ENCODE results near the gene SMARCA4.

Gene SMARCA4

GRCh38 chr19:11010041-11010440 is 49.2 kb downstream of the SMARCA4 start:
- no peak for DNase-seq

GRCh38 chr19:11012507-11012906 is 51.7 kb downstream of the SMARCA4 start:
- DNase-seq, result no peak

- DNase-seq, result no peak
These were observed 52.9 kb downstream of the SMARCA4 start for GRCh38 chr19:11013771-11014170.

GRCh38 chr19:11014403-11014911 is 53.6 kb downstream of the SMARCA4 start:
- no peak for DNase-seq

GRCh38 chr19:11016631-11017030 is 55.8 kb downstream of the SMARCA4 start:
- no peak for DNase-seq

DNA sequence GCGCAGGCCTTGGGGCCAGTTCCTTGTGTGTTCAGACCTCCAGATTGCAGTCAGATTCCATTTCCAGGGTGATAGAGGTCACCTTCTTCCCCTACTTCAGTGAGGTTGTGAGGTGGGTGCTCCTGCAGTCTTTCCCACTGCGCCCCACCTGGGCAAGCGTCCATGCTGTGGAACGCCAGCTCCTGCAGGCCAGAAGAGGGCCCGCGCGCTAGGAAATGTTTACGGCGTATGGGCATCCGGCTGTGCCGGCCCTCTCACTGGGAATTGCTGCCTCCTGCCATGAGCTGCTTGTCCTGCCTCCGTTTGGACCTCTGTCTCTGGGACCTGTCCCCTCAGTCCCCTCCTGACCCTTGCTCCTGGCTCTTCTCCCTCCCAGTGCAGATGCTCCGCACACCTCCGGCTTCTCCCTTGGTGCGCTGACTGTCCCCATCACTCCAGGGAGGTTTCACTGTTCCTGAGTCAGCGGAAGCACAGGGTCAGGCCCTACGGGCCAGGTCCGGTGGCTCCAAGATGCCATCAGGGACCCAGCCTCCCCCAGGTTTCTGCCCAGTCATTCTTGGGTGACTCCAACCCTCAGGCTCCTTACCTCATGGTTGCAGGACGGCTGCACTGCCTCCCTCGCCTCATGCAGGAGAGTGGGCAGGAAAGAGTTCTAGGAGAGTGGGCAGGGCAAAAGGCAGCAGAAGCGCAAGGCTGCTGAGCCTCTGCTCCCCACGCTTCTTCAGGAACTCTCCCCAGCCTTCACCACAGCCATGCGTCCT is 56.6 kb downstream of the SMARCA4 start:
- no peak for DNase-seq

DNA sequence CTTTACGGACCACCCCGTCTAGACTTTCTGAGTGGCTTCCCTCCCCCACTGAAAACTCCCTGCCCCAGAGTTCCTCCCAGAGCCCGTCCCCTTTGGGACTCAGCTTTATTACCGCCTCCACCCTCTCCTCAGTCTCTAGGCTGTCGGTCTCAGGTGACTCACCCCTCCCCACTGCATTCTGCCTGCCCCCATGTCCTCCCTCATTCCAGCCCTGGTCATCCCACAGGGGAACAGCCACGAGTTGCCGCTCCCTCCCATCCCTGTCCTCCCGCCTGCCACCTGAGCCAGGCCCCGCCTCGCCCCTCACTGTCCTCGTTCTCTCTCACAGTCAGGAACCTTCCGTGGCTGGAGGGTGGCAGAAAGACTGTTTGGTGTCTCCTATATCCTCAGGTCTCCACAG is 57.3 kb downstream of the SMARCA4 start:
- peak in 1 of 56 donors; percentile 21 for DNase-seq

DNA sequence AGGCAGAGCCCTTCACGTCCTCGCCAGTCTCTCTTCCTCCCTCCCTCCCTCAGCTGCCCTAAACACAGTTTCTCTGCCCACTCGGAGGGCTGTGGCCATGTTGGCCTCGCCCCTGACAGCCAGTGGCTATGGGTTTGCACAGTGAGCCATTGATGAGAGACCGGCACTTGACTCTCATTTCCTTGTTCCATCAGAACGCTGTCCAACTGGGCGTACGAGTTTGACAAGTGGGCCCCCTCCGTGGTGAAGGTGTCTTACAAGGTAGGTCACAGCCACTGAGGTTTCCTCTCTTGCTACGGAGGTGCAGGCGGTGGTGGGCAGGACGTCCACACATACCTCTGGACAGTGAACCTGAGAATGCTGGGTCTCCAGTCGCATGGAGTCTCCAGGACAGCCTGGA is 57.9 kb downstream of the SMARCA4 start:
- DNase-seq, result no peak

DNA sequence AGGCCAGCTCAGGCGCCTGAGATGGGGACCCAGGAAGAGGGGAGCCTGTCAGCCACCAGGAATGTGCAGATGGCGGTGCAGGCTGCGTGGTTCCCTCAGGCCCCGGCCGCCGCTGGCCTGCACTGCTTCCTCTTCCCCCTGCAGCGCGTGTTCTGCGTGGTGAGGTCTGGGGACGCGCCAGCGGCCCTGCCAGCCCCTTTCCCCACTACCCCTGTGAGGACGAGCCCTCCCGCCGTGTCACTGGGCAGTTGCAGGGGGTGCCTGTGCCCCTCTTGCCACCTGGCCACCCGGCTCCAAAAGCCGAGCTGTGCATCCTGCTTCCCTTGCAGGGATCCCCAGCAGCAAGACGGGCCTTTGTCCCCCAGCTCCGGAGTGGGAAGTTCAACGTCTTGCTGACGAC is 58.4 kb downstream of the SMARCA4 start:
- DNase-seq, result no peak

- DNase-seq, result peak in 1 of 56 donors; percentile 14
These were observed 59.0 kb downstream of the SMARCA4 start for GRCh38 chr19:11019824-11020223.

GRCh38 chr19:11020423-11020822 is 59.6 kb downstream of the SMARCA4 start:
- DNase-seq, result no peak

- no peak for DNase-seq
These were observed 60.3 kb downstream of the SMARCA4 start for GRCh38 chr19:11020982-11021759.

DNA sequence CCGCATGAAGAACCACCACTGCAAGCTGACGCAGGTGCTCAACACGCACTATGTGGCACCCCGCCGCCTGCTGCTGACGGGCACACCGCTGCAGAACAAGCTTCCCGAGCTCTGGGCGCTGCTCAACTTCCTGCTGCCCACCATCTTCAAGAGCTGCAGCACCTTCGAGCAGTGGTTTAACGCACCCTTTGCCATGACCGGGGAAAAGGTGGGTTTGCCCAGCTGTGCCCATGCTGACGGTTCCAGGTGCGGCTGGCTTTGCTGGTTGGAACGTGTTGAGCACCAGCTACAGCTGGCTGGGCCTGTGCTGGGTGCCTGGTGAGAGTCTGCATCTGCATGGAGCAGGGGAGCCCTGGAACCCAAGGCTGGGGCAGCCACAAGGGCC is 60.9 kb downstream of the SMARCA4 start:
- no peak for DNase-seq

- DNase-seq, result no peak
These were observed 62.2 kb downstream of the SMARCA4 start for GRCh38 chr19:11023016-11023415.

GRCh38 chr19:11023710-11024109 is 62.9 kb downstream of the SMARCA4 start:
- DNase-seq, result no peak

DNA sequence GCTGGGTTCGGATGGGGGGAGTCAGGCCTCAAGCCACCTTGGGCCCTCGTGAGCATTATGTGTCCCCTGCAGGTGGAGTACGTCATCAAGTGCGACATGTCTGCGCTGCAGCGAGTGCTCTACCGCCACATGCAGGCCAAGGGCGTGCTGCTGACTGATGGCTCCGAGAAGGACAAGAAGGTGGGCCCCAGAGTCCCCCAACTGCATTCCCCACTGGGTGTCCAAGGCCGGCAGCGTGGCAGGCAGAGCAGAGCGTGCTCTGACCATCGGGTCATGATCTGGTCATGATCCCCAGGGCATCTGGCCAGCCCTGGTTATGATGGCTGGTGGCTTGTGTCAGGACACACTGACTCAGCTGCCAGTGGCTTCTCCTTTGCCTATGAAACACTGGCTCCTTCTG is 63.4 kb downstream of the SMARCA4 start:
- DNase-seq, result no peak

- no peak for DNase-seq
These were observed 64.2 kb downstream of the SMARCA4 start for GRCh38 chr19:11025006-11025405.

GRCh38 chr19:11025445-11025844 is 64.6 kb downstream of the SMARCA4 start:
- DNase-seq, result no peak

DNA sequence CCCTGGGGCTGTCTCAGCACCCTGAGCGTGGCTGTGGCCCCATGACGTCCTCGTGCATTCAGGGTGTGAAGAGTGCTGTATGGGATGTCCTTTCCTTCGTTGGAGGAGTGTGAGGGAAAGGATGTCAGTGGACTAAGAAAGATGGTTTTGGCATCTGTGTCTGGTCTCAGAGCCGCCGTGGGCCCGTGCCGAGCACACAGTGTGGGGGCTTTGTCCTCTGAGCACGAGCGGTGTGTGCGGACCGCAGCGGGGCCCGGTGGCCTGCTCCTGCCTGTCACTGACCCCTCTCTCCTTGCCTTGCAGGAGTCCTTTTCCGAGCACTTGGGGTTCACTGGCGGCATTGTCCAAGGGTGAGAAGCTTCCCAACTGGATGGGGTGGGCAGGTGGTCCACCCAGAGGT is 65.2 kb downstream of the SMARCA4 start:
- DNase-seq, result no peak

DNA sequence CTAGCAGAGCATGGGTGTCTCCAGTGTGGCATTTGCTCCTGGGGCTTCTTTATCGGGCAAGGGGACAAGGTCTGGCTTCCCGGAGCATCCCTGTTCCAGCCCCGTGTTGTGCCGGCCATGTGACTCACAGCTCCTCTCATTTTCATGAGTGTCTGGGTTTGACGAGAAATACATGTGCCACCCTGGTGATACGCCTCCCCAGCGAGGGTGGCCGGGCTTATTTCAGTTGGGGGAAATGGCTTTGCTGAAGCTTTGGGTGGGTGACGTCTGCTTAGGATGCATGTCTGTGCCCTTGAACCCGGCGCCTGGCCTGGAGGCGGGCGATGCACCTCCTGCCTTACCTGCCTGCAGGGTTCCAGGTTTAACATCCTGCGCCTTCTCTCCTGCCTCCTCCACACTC is 66.6 kb downstream of the SMARCA4 start:
- peak in 3 of 56 donors; percentile 5 to 30 (median 5) for DNase-seq

GRCh38 chr19:11028146-11028545 is 67.3 kb downstream of the SMARCA4 start:
- no peak for DNase-seq

DNA sequence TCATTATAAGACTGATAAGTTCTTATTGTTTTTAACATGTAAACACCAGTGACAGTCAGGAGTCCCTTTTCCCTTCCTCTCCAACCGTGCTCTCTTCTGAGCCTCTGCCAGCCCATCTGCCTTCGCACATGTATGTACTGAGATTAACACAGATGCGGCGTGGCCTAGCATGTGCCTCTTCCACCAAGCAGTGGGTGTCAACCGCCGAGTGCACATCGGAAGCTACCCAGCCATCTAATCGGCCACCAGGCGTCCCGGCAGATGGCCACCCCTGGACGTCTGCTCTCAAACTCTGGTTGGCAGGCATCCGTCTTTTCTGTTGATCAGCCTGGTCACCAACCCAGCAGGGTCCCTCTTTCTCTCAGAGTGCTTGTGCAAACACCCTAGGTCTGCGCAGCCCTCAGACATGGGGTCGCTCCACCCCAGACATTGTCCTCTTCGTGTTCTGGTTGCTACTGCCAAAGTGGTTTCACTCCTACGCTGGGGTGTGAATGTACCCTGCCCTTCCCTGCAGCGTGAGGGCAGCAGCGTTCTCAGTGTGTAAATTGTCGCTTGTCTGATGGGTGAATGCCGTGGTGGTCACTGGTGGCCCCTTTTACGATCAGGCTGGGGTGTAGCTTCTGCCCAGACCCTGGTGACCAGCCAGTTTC is 70.7 kb downstream of the SMARCA4 start:
- DNase-seq, result no peak

All from nucleus accumbens (tissue), 56 donors.